ENCODE results near the gene SUDS3. TPM values are rescaled to one million over a fixed set of nuclear protein-coding genes. Genes with fewer than 3 reads are reported as not detected.

Gene SUDS3
- polyA plus RNA-seq, 1 of the 3 experiments (the other 2 are of a cell fraction): 15.0 TPM

- Histone ChIP-seq H2AFZ (ENCODE audit: low read depth) (no peak overlapping the region), H3F3A (replicated peaks; ENCODE audit: insufficient read depth) (peaks cover 57% of the 10 kb centered on the region), H3K4me3 (ENCODE audit: low read depth in 2 of 2, low read length in 1 of 2) (peak overlapping the region in 1 of 2 experiments; percentile 36; a peak in 1 of 4 replicates), H3K9ac (peak overlapping the region; percentile 28; the same call in 1 of the 2 replicates), H3K27ac (ENCODE audit: low read depth in 2 of 2, low read length in 1 of 2) (peak overlapping the region; percentile 51 to 96), H3K27me3 (ENCODE audit: insufficient read depth) (no peaks in the 10 kb centered on the region), H3K9me3 (no peaks in the 10 kb centered on the region), H4K20me1 (ENCODE audit: insufficient read depth) (no peaks in the 10 kb centered on the region), H3K9me2 (no peaks in the 10 kb centered on the region), H3K36me3 (replicated peaks in 1 of 2; ENCODE audit: control insufficient read depth in 1 of 2, insufficient read depth in 2 of 2, low read length in 1 of 2) (no peaks in the 10 kb centered on the region), H3K4me2 (peak overlapping the region; percentile 46), H3K79me2 (ENCODE audit: insufficient read depth) (peaks cover 72% of the 10 kb centered on the region), H3K4me1 (ENCODE audit: control insufficient read depth in 1 of 2, insufficient read depth in 2 of 2, low read depth in 1 of 2, low read length in 1 of 2) (peaks cover 4 to 37% of the 10 kb centered on the region in 2 experiments; a peak in 3 of 4 replicates)
- TF ChIP-seq MXI1 (IDR thresholded peaks at IDR 0.05; ENCODE audit: low read depth, low read length): no peak
- no peak for TF ChIP-seq ZBTB33 (IDR thresholded peaks at IDR 0.05; ENCODE audit: borderline replicate concordance, low read depth)
- TF ChIP-seq EP300 (IDR thresholded peaks at IDR 0.05; ENCODE audit: borderline replicate concordance in 1 of 2, low read depth in 1 of 2, low read length in 1 of 2): 0 out of 4 replicates have a peak, but pooled peaks of 1 of the 2 experiments have one; percentile 0
- no peak for TF ChIP-seq CTCF (IDR thresholded peaks at IDR 0.05)
- ChIA-PET CTCF (interaction anchor here (1.0 kb wide), 1 partner anchor 10 kb away, joined by 3 read pairs; no protein-coding TSS in a partner anchor), POLR2A (no interaction called here)
- 25% methylated on average over 5 of the region's 5 CpGs for WGBS (ENCODE audit: low lambda C conversion rate)
- no peak for DNase-seq
Measured at GRCh38 chr12:118361092-118361404, 15.3 kb upstream of the SUDS3 start.

GRCh38 chr12:118361889-118362288 is 14.5 kb upstream of the SUDS3 start:
- DNase-seq: no peak
- H3K27me3 ChIP-seq (ENCODE audit: insufficient read depth): no peaks in the 10 kb centered on the region
- CTCF ChIA-PET: interaction anchor here (1.0 kb wide), 1 partner anchor 11 kb away, joined by 3 read pairs; no protein-coding TSS in a partner anchor
- POLR2A ChIA-PET: no interaction called here
- peak overlapping the region in 1 of 2 experiments; percentile 96; a peak in 2 of 4 replicates for H3K27ac ChIP-seq (ENCODE audit: low read depth in 2 of 2, low read length in 1 of 2)
- H3K36me3 ChIP-seq (replicated peaks in 1 of 2; ENCODE audit: control insufficient read depth in 1 of 2, insufficient read depth in 2 of 2, low read length in 1 of 2): no peaks in the 10 kb centered on the region
- no peaks in the 10 kb centered on the region for H4K20me1 ChIP-seq (ENCODE audit: insufficient read depth)
- no peak overlapping the region for H3K9ac ChIP-seq
- peaks cover 4 to 30% of the 10 kb centered on the region in 2 experiments; a peak in 3 of 4 replicates for H3K4me1 ChIP-seq (ENCODE audit: control insufficient read depth in 1 of 2, insufficient read depth in 2 of 2, low read depth in 1 of 2, low read length in 1 of 2)
- no peak overlapping the region for H3K4me3 ChIP-seq (ENCODE audit: low read depth in 2 of 2, low read length in 1 of 2)
- peaks cover 48% of the 10 kb centered on the region for H3F3A ChIP-seq (replicated peaks; ENCODE audit: insufficient read depth)
- no peak overlapping the region for H2AFZ ChIP-seq (ENCODE audit: low read depth)
- no peak overlapping the region for H3K4me2 ChIP-seq
- WGBS (ENCODE audit: low lambda C conversion rate): 98% methylated on average over 4 of the region's 4 CpGs
- peaks cover 73% of the 10 kb centered on the region for H3K79me2 ChIP-seq (ENCODE audit: insufficient read depth)
- H3K9me2 ChIP-seq: no peaks in the 10 kb centered on the region
- H3K9me3 ChIP-seq: no peaks in the 10 kb centered on the region
- no peak for TF ChIP-seq EZH2phosphoT487 (IDR thresholded peaks at IDR 0.05; ENCODE audit: borderline replicate concordance, low read depth)
- TF ChIP-seq CTCF (IDR thresholded peaks at IDR 0.05): no peak
- TF ChIP-seq ZBTB33 (IDR thresholded peaks at IDR 0.05; ENCODE audit: borderline replicate concordance, low read depth): no peak
- TF ChIP-seq MXI1 (IDR thresholded peaks at IDR 0.05; ENCODE audit: low read depth, low read length): no peak
- TF ChIP-seq CHD2 (IDR thresholded peaks at IDR 0.05; ENCODE audit: low read length, partially characterized antibody): no peak
- no peak for TF ChIP-seq POLR2AphosphoS5 (IDR thresholded peaks at IDR 0.05; ENCODE audit: low read depth, low read length)
- no peak for TF ChIP-seq TEAD4 (IDR thresholded peaks at IDR 0.05; ENCODE audit: borderline replicate concordance, insufficient read depth)
- no peak for TF ChIP-seq GABPA (IDR thresholded peaks at IDR 0.05; ENCODE audit: low read depth)
- no peak for TF ChIP-seq PBX3 (IDR thresholded peaks at IDR 0.05)
- TF ChIP-seq TCF12 (IDR thresholded peaks at IDR 0.05): no peak
- TF ChIP-seq FOXM1 (IDR thresholded peaks at IDR 0.05; ENCODE audit: low read depth): no peak
- TF ChIP-seq IRF3 (IDR thresholded peaks at IDR 0.05; ENCODE audit: low read depth, low read length): no peak
- TF ChIP-seq TAF1 (IDR thresholded peaks at IDR 0.05; ENCODE audit: borderline replicate concordance, low read depth, low read length): no peak
- no peak for TF ChIP-seq MAX (IDR thresholded peaks at IDR 0.05; ENCODE audit: low read depth)
